ENCODE results near the gene TUNAR. TPM values are rescaled to one million over a fixed set of nuclear protein-coding genes. Genes with fewer than 3 reads are reported as not detected.

TUNAR gene
- not detected in 2 replicates for total RNA-seq

DNA sequence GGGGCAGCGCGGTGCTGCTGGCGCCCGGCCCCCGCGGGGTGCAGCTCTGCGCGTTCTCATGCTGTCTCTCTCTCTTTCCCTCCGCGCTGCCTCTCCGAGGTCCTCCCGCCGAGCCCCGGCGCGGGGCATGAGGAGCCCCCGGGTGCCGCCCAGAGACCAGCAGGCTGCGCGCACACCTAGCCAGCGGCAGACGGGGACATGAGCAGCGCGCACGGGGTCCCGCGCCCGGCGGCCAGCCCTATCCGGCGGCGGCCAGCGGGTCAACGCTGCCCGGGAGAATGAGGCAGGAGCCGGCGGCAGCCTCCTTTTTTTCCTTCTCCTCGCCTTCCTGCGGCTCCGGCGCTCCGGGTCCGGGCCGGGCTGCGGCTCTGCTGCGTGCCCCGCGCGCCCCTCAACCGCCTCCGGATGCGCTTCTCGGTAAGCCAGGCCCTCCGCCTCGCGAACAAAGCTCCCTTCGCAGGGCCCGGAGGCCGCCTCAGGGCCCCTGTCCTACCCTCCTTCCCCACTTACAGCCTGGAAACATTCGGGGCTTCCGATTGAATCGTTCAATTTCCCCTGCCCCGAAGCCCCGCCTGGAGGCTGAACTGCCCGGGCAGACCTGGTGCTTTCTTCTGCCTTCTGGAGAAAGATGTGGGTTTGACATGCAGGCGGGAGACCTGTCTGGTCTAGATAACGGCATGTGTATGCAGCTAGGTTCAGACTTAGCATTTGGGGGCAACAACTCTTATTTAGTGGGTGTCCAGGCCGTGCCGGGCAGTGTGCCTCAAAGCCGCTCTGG is at the start of gene TUNAR:
Gene TUNAR (plus strand): TSS at position 72 of the 778 bp plus-strand sequence.
- H3K36me3 Mint-ChIP-seq (ENCODE audit: low read depth): no peaks in the 10 kb centered on the region
- H3K9me3 Mint-ChIP-seq: no peaks in the 10 kb centered on the region
- no peaks in the 10 kb centered on the region for H3K4me1 Mint-ChIP-seq (ENCODE audit: low read depth)
- no peak within 1 kb of the TSS for H3K4me3 Mint-ChIP-seq (ENCODE audit: low read depth)
- peaks cover 31% of the 10 kb centered on the region for H3K27me3 Mint-ChIP-seq (ENCODE audit: low read depth)
- H3K27ac Mint-ChIP-seq: no peak within 1 kb of the TSS
- intact Hi-C loops (cut with micrococcal nuclease): no loop called here
- no peak for DNase-seq (ENCODE audit: low spot score)

DNA sequence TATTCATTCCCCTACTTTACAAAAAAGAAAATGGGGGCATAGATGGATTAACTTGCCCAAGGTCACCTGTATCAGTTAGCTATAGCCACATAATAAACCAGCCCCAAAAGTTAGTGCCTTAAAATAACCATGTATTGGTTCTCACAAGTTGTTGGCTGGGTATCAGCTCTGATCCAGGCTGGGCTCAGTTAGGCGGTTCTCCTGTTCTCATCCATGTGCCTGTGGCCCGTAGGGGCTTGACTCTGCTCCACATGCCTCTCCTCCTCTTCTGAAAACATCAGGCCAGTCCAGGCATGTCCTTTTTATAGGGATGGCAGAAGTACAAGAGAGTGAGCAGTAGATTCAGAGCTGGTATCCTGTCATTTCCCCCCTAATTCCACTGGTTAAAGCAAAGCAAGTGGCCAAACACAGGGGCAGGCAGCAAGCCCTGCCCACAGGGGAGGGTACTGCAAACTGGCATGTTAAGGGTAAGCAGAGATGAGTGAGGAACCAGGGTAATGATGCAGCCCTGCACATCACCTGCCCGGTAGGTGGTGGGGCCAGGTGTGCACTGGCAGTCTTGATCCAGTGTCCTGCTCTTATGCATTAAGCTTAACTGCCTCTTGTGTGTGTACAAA is 47.9 kb upstream of the TUNAR start:
- Mint-ChIP-seq H3K27ac (no peak overlapping the region), H3K36me3 (ENCODE audit: low read depth) (no peaks in the 10 kb centered on the region), H3K27me3 (ENCODE audit: low read depth) (peaks cover 2% of the 10 kb centered on the region), H3K9me3 (no peaks in the 10 kb centered on the region), H3K4me3 (ENCODE audit: low read depth) (no peak overlapping the region), H3K4me1 (ENCODE audit: low read depth) (no peaks in the 10 kb centered on the region)
- no peak for DNase-seq (ENCODE audit: low spot score)
- intact Hi-C loops (cut with micrococcal nuclease): no loop called here

DNA sequence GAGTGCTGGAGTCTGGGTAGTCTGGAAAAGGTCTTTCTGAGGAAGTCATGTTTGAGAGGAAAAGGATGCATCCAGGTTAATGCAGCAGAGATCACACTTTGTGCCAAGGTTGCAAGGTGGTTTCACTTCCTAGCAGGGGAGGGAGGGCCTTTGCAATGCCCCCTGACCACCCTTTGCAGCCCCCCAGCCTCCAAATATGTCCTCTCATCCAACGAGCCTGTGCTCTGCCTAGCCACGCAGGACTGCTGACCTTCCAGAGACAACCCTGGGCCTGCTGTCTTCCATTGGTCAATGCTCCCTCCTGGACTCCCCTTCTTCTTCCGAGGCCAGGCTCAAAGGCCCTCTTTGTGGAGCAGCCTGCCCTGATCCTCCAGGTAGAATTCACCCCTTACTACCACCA is 47.3 kb upstream of the TUNAR start:
- H3K27me3 Mint-ChIP-seq (ENCODE audit: low read depth): peaks cover under 1% of the 10 kb centered on the region
- no peak overlapping the region for H3K4me3 Mint-ChIP-seq (ENCODE audit: low read depth)
- DNase-seq (ENCODE audit: low spot score): no peak
- H3K36me3 Mint-ChIP-seq (ENCODE audit: low read depth): no peaks in the 10 kb centered on the region
- no peak overlapping the region for H3K27ac Mint-ChIP-seq
- H3K9me3 Mint-ChIP-seq: no peaks in the 10 kb centered on the region
- intact Hi-C loops (cut with micrococcal nuclease): no loop called here
- H3K4me1 Mint-ChIP-seq (ENCODE audit: low read depth): no peaks in the 10 kb centered on the region

DNA sequence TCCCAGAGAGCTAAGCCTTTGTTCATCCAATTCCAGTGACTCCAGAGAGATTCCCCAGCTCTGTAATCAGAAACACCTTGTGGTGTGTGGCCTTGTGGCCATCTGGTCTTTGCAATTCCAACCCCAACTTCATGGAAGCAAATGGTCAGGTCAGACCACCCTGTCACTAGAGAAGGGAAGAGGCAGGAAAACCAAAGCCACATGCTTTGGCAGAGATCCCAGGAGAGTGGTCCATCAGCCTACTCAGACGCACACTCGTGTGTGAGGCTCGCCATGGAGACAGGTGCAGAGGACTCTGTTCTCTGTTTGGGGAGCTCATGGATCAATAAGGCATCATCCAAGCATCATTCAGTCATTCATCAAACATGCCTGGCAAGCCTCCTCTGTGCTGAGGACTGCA is 46.2 kb upstream of the TUNAR start:
- no peaks in the 10 kb centered on the region for H3K9me3 Mint-ChIP-seq
- peaks cover 2% of the 10 kb centered on the region for H3K4me1 Mint-ChIP-seq (ENCODE audit: low read depth)
- H3K4me3 Mint-ChIP-seq (ENCODE audit: low read depth): no peak overlapping the region
- no peak overlapping the region for H3K27ac Mint-ChIP-seq
- intact Hi-C loops (cut with micrococcal nuclease): no loop called here
- H3K27me3 Mint-ChIP-seq (ENCODE audit: low read depth): no peaks in the 10 kb centered on the region
- DNase-seq (ENCODE audit: low spot score): no peak
- H3K36me3 Mint-ChIP-seq (ENCODE audit: low read depth): no peaks in the 10 kb centered on the region

DNA sequence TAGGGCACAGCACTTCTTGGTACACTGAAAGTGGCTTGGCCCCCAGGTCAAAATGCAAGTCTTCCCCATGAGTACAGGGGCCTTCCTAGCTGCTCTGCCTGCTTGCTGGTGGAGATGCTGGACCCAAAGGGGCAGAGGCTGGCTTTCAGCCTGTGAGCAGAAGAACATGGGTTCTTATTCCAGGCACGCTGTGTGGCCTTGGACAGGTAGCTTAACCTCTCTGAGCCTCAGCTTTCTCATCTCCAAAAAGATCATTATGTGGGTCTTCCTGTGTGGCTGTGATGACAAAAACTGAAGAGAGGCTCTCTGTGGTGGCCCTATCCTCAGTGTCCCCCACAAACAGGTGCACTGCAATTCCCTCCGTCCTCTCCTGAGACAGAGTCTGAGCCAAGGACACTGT is 45.6 kb upstream of the TUNAR start:
- intact Hi-C loops (cut with micrococcal nuclease): no loop called here
- Mint-ChIP-seq H3K27ac (no peak overlapping the region), H3K9me3 (no peaks in the 10 kb centered on the region), H3K27me3 (ENCODE audit: low read depth) (no peaks in the 10 kb centered on the region), H3K36me3 (ENCODE audit: low read depth) (no peaks in the 10 kb centered on the region), H3K4me3 (ENCODE audit: low read depth) (no peak overlapping the region), H3K4me1 (ENCODE audit: low read depth) (peaks cover 4% of the 10 kb centered on the region)
- DNase-seq (ENCODE audit: low spot score): no peak

DNA sequence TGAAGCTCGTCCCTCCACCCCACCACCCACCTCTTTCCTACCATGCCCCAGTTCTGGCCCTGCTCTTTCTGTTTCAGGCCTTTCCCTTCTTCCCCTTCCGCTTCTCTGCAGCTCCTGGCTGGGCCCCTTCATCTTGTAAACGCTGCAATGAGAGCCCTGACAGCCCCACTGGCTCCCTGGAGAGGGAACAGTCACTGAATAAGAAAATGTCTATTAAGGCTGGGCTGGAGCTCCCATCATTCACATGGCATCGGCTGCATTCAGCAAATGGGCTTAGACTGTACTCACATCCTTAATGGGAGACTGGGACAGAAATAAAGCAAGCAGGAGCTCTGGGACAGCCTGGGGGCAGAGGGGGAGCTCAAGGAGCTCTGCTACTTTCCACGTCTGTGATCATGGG is 45.2 kb upstream of the TUNAR start:
- H3K27me3 Mint-ChIP-seq (ENCODE audit: low read depth): no peaks in the 10 kb centered on the region
- no peaks in the 10 kb centered on the region for H3K36me3 Mint-ChIP-seq (ENCODE audit: low read depth)
- no peak overlapping the region for H3K27ac Mint-ChIP-seq
- intact Hi-C loops (cut with micrococcal nuclease): no loop called here
- peaks cover 4% of the 10 kb centered on the region for H3K4me1 Mint-ChIP-seq (ENCODE audit: low read depth)
- DNase-seq (ENCODE audit: low spot score): no peak
- H3K4me3 Mint-ChIP-seq (ENCODE audit: low read depth): no peak overlapping the region
- no peaks in the 10 kb centered on the region for H3K9me3 Mint-ChIP-seq

DNA sequence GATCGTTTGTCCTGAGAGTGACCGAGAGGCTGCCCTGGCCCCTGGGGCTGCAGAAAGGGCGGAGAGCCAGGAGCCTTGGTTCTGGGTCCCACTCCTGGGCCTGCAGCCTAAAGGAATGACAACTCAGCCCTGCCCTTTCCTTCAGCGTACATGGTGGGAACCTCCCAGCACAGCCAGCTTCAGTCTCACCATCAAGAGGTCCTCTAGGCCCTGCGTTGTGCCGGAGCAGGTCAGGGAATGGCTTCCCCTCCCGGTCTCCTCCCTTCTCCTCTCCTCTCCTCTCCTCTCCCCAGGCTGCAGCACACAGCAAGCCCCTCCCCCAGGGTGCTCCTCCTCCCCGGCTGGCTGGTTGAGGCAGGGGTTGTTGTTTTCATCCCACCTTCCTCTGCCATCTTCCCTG is 44.6 kb upstream of the TUNAR start:
- no peak for DNase-seq (ENCODE audit: low spot score)
- Mint-ChIP-seq H3K4me3 (ENCODE audit: low read depth) (no peak overlapping the region), H3K36me3 (ENCODE audit: low read depth) (no peaks in the 10 kb centered on the region), H3K27me3 (ENCODE audit: low read depth) (no peaks in the 10 kb centered on the region), H3K4me1 (ENCODE audit: low read depth) (peaks cover 4% of the 10 kb centered on the region), H3K9me3 (no peaks in the 10 kb centered on the region), H3K27ac (no peak overlapping the region)
- intact Hi-C loops (cut with micrococcal nuclease): no loop called here

DNA sequence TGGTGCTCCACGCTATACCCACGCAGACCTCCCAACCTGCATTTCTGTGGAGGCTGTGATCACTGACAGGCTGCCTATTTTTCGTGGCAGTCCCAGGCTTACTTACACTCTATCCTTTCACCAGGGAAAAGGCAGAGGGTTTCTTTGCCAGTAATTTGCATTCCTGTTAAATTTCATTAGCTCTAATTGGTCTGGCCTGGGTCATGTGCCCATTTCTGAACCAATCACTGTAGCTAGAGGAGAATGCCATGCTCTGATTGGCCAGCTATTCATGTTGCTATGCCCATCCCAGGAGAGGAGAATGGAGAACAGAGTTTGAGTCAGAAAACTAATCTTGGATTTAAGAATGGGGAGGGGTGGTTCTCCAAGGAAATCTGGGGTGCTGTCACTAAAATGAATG is 43.2 kb upstream of the TUNAR start:
- Mint-ChIP-seq H3K4me1 (ENCODE audit: low read depth) (peaks cover 4% of the 10 kb centered on the region), H3K9me3 (no peaks in the 10 kb centered on the region), H3K36me3 (ENCODE audit: low read depth) (no peaks in the 10 kb centered on the region), H3K4me3 (ENCODE audit: low read depth) (no peak overlapping the region), H3K27me3 (ENCODE audit: low read depth) (no peaks in the 10 kb centered on the region), H3K27ac (no peak overlapping the region)
- intact Hi-C loops (cut with micrococcal nuclease): no loop called here
- no peak for DNase-seq (ENCODE audit: low spot score)

DNA sequence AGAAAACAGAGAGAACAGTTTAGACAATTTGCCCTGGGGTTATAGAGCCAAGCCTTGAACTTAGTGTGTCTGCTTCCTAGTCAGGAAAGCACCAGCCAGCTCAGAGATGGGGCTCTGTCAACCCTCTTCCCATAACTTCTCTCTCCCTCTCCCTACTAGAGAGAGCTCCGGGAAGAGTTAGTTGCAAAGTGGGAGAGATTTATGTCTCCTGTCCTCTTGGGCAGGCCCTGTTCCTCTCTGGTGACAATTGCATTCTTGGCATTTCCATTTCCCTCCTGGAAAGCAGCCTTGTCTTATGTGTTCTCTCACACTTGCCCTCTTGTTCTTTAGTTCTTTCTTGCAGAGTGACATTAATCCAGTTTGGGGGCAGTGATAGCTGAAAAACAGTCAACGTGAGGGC is 42.1 kb upstream of the TUNAR start:
- no peaks in the 10 kb centered on the region for H3K9me3 Mint-ChIP-seq
- intact Hi-C loops (cut with micrococcal nuclease): no loop called here
- no peaks in the 10 kb centered on the region for H3K27me3 Mint-ChIP-seq (ENCODE audit: low read depth)
- H3K4me1 Mint-ChIP-seq (ENCODE audit: low read depth): peaks cover 4% of the 10 kb centered on the region
- no peaks in the 10 kb centered on the region for H3K36me3 Mint-ChIP-seq (ENCODE audit: low read depth)
- no peak overlapping the region for H3K4me3 Mint-ChIP-seq (ENCODE audit: low read depth)
- H3K27ac Mint-ChIP-seq: no peak overlapping the region
- no peak for DNase-seq (ENCODE audit: low spot score)

DNA sequence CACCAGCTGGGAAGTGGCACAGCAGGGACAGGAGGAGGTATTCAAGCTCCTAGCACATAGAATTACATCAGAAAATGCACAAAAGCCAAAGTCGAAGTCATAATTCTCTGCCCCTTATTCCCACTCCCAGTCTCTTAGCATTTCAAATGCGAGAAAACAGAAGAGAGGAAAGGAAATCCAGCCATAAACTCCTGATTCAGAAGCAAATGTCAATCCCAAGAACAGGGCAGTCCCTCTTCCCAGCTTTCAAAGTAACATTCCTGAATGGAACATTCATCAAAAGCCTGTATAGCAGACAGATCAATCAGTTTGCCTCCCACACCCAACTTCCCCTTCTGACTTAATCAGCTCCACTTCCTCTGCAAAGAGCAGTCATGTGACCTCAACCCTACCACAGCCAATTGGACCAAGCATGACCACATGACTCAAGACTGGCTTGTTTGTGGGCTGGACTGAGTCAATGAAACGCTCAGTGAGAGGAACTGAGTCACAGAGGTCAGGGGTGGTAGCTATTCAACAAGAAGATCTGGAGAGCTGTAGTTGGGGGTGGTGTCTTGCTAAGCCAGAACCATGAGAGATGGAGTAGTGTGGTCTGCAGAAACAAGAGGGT is 41.4 kb upstream of the TUNAR start:
- H3K9me3 Mint-ChIP-seq: no peaks in the 10 kb centered on the region
- no peak overlapping the region for H3K27ac Mint-ChIP-seq
- H3K36me3 Mint-ChIP-seq (ENCODE audit: low read depth): no peaks in the 10 kb centered on the region
- no peak for DNase-seq (ENCODE audit: low spot score)
- no peak overlapping the region for H3K4me3 Mint-ChIP-seq (ENCODE audit: low read depth)
- H3K4me1 Mint-ChIP-seq (ENCODE audit: low read depth): peaks cover 4% of the 10 kb centered on the region
- H3K27me3 Mint-ChIP-seq (ENCODE audit: low read depth): no peaks in the 10 kb centered on the region
- intact Hi-C loops (cut with micrococcal nuclease): no loop called here

DNA sequence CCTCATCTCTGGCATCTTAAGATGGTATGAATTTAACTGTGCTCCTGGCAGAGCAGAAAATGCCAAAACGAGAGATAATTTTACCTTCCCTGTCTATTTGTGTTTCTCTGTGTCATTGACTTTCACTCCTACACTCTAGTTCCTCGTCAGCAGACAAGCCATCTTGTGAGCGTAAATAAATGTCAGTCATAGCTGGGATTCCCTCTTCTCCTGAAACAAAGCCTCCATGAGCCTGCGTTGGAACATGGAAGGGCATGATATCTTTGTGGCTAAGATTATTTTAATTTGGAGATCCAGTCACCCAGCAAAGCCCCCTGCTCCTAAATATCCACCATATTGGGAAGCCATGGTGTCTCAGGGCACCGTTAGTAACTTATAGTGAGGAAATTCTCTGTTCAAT is 37.8 kb upstream of the TUNAR start:
- H3K4me1 Mint-ChIP-seq (ENCODE audit: low read depth): peaks cover 4% of the 10 kb centered on the region
- H3K27me3 Mint-ChIP-seq (ENCODE audit: low read depth): no peaks in the 10 kb centered on the region
- H3K36me3 Mint-ChIP-seq (ENCODE audit: low read depth): no peaks in the 10 kb centered on the region
- H3K9me3 Mint-ChIP-seq: no peaks in the 10 kb centered on the region
- intact Hi-C loops (cut with micrococcal nuclease): no loop called here
- H3K4me3 Mint-ChIP-seq (ENCODE audit: low read depth): no peak overlapping the region
- no peak overlapping the region for H3K27ac Mint-ChIP-seq
- no peak for DNase-seq (ENCODE audit: low spot score)

DNA sequence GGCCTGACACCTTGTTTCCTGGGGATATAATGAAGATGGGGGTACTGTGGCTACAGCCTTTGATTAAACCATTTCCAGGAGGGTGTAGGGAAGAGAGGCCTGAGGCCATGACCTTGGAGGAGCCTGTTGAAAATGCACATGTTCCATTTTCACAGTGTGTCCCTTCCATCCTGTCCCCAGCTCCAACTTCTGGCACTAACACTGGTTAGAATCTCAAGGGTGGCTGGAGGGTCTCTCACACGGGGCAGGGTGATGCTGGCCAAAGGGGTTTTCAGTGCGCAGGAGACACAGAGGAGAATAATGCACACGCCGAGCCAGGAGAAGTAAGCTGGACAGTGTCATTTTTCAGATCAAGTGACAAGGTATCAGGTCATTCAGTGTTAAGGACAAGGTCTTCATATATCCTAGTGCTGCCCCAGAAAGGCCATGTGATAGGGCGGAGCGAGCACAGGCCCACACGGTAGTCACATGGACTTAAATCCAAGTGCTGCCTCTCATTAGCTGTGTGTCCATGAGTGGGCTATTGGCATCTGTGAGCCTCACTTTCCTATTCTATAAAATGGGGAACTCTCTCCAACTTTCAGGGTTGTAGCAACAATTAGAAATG is 36.4 kb upstream of the TUNAR start:
- no peaks in the 10 kb centered on the region for H3K9me3 Mint-ChIP-seq
- DNase-seq (ENCODE audit: low spot score): no peak
- H3K27me3 Mint-ChIP-seq (ENCODE audit: low read depth): no peaks in the 10 kb centered on the region
- no peak overlapping the region for H3K4me3 Mint-ChIP-seq (ENCODE audit: low read depth)
- intact Hi-C loops (cut with micrococcal nuclease): no loop called here
- H3K27ac Mint-ChIP-seq: no peak overlapping the region
- peaks cover 3% of the 10 kb centered on the region for H3K4me1 Mint-ChIP-seq (ENCODE audit: low read depth)
- H3K36me3 Mint-ChIP-seq (ENCODE audit: low read depth): no peaks in the 10 kb centered on the region

DNA sequence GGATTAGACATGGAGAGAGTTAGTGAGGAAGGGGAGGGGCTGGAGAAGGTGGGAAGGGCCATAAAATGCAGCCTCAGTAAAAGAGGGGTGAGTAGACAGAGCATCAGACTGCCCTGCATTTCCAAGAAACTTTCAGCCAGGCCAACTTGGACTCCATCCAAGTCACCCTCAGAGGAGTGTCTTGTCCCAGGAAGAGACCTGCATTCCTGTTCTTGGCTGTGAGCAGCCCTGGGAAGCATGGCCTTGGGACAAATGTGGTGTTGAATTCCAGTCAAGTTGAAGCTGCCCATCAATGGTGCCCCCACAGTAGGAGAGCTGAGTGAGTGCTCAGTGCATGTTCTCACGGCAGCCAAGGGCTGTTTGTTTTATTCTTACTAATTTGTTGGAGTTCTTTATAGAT is 35.0 kb upstream of the TUNAR start:
- Mint-ChIP-seq H3K4me1 (ENCODE audit: low read depth) (no peaks in the 10 kb centered on the region), H3K27ac (no peak overlapping the region), H3K4me3 (ENCODE audit: low read depth) (no peak overlapping the region), H3K27me3 (ENCODE audit: low read depth) (no peaks in the 10 kb centered on the region), H3K36me3 (ENCODE audit: low read depth) (no peaks in the 10 kb centered on the region), H3K9me3 (no peaks in the 10 kb centered on the region)
- intact Hi-C loops (cut with micrococcal nuclease): no loop called here
- DNase-seq (ENCODE audit: low spot score): no peak
